PFSK-1 (cell line): ENCODE measurements around the gene NUDT5.

Experiments
- FOXP2 ChIP-seq: optimal IDR thresholded peaks from 2 replicates; pipeline ENCODE3; 2011; ENCODE audit warnings: borderline replicate concordance, control low read depth, inconsistent platforms; ENCODE audit not compliant: insufficient read depth; ENCODE audit errors: extremely low read length, extremely low read depth
- POLR2AphosphoS5 ChIP-seq: IDR thresholded peaks from 2 replicates; pipeline ENCODE4 v1.6.1; 2012; ENCODE audit warnings: low read depth, mild to moderate bottlenecking, control low read depth, low read length, moderate library complexity
- SIN3A ChIP-seq: IDR thresholded peaks from 2 replicates; pipeline ENCODE4 v1.6.1; 2012; ENCODE audit warnings: mild to moderate bottlenecking, low read length, moderate library complexity, borderline replicate concordance; ENCODE audit not compliant: insufficient read depth
- TAF1 ChIP-seq: IDR thresholded peaks from 2 replicates; pipeline ENCODE4 v1.6.1; 2012; ENCODE audit warnings: low read length, control low read depth, borderline replicate concordance; ENCODE audit not compliant: insufficient read depth
- TF ChIP-seq, protein P1 (sequence below), 2 experiments: IDR thresholded peaks; 2 replicates each; pipeline versions ENCODE4 v1.6.1 to v1.8.0; 2011 to 2012; ENCODE audit warnings: low read depth in 2 of 2, low read length in 2 of 2, control low read depth in 1 of 2, inconsistent platforms in 1 of 2, mild to moderate bottlenecking in 1 of 2, moderate library complexity in 1 of 2; ENCODE audit not compliant: insufficient read depth in 1 of 2

Gene NUDT5

DNA sequence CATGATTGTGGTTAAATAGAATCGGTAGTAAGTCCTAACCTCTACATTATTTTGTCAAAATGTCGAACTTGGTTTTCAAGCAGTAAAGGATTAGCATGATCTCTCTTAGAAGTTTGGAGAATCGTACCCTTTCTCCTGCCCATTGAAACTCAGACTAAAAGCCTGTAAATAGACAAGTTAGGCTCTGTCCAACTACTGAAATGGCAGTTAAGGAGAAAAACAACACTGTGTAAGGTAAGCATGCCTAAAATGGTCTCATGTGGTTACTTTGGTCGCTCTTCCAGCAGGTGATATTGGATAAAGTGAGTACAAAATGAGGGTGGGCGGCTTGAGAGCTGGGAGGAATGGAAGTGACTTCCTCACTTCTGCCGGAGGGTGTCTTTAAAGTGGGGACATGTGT lies 41.2 kb downstream of the NUDT5 start:
- TF ChIP-seq FOXP2 (no peak), POLR2AphosphoS5 (no peak), SIN3A (no peak), TAF1 (no peak)
- TF ChIP-seq, protein P1, sequence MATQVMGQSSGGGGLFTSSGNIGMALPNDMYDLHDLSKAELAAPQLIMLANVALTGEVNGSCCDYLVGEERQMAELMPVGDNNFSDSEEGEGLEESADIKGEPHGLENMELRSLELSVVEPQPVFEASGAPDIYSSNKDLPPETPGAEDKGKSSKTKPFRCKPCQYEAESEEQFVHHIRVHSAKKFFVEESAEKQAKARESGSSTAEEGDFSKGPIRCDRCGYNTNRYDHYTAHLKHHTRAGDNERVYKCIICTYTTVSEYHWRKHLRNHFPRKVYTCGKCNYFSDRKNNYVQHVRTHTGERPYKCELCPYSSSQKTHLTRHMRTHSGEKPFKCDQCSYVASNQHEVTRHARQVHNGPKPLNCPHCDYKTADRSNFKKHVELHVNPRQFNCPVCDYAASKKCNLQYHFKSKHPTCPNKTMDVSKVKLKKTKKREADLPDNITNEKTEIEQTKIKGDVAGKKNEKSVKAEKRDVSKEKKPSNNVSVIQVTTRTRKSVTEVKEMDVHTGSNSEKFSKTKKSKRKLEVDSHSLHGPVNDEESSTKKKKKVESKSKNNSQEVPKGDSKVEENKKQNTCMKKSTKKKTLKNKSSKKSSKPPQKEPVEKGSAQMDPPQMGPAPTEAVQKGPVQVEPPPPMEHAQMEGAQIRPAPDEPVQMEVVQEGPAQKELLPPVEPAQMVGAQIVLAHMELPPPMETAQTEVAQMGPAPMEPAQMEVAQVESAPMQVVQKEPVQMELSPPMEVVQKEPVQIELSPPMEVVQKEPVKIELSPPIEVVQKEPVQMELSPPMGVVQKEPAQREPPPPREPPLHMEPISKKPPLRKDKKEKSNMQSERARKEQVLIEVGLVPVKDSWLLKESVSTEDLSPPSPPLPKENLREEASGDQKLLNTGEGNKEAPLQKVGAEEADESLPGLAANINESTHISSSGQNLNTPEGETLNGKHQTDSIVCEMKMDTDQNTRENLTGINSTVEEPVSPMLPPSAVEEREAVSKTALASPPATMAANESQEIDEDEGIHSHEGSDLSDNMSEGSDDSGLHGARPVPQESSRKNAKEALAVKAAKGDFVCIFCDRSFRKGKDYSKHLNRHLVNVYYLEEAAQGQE (IDR thresholded peaks at IDR 0.05; ENCODE audit: insufficient read depth in 1 of 2, low read depth in 2 of 2, low read length in 2 of 2), result no peak

DNA sequence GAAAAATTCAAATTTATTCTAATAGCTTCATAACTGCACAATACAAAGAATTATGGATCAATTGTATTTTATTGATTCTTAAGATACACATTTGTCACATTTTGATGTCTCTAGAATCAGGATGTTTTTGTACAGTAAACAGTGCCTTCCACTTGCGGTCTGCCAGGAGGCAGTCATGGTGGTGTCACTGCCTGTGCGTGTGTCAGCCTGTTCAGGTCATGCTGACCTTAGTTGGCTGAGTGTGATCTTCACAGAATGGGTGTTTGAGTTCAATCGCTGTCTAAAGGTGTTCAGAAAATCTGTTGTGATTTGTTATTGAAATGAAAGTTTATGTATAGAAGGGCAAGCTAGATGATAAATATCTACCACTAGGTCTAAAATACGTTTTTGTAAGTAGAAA lies 45.5 kb downstream of the NUDT5 start:
- TF ChIP-seq TAF1, result no peak
- TF ChIP-seq SIN3A, result no peak
- no peak for TF ChIP-seq FOXP2
- no peak for TF ChIP-seq POLR2AphosphoS5
- TF ChIP-seq, protein P1 (IDR thresholded peaks at IDR 0.05; ENCODE audit: insufficient read depth in 1 of 2, low read depth in 2 of 2, low read length in 2 of 2), result no peak

DNA sequence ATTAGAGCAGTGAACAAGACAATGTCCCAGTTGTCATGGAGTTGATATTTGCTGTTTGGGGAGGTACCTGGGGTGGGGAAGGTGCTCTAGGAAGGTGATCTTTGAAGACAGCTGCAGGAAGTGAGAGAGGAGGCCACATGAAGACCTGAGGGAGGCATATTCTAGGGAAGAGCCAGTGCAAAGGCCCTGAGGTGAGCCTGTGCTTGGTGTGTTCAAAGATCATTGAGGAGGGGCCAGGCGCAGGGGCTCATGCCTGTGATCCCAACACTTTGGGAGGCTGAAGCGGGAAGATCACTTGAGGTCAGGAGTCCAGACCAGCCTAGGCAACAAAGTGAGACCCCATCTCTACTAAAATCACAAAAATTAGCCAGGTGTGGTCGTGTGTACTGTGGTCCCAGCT lies 51.2 kb downstream of the NUDT5 start:
- TF ChIP-seq POLR2AphosphoS5 (no peak), TAF1 (no peak), SIN3A (no peak), FOXP2 (no peak)
- TF ChIP-seq, protein P1 (IDR thresholded peaks at IDR 0.05; ENCODE audit: insufficient read depth in 1 of 2, low read depth in 2 of 2, low read length in 2 of 2), result no peak

DNA sequence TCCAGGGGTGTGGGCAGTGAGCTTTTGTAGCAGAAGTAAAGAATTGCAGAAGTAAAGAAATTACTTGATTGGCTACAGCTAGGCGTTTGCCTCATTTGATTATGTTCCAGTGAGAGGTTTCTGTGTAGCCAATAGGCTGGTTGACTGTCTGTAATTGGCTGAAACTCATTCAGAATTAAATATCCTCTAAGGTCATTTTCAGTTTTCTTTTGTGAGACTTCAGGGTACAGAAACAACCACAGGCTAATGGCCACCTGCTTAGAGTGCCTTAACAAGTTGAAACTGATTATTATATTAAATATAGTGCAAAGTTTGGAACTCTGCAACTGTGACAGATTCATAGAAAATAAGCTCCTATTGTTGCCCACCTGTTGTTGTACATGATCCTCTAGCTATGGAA lies 55.7 kb downstream of the NUDT5 start:
- no peak for TF ChIP-seq SIN3A
- TF ChIP-seq FOXP2, result no peak
- TF ChIP-seq, protein P1 (IDR thresholded peaks at IDR 0.05; ENCODE audit: insufficient read depth in 1 of 2, low read depth in 2 of 2, low read length in 2 of 2), result no peak
- TF ChIP-seq POLR2AphosphoS5, result no peak
- no peak for TF ChIP-seq TAF1

DNA sequence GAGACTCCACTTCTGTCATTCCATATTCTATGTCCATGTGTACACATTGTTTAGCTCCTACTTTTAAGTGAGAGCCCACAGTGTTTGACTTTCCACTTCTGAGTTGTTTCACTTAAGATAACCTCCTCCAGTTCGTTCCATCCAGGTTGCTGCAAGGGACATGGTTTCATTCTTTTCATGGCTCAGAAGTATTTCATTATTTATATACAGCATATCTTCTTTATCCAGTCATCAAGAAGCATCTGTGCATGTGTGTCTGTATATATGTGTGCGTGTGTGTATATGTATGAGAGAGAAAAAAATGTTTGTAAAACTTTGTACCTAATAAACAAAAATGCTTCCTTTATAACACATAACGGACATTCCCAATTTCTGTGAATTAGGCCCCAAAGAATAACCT lies 60.1 kb downstream of the NUDT5 start:
- TF ChIP-seq TAF1 (no peak), FOXP2 (no peak), POLR2AphosphoS5 (no peak), SIN3A (no peak)
- TF ChIP-seq, protein P1 (IDR thresholded peaks at IDR 0.05; ENCODE audit: insufficient read depth in 1 of 2, low read depth in 2 of 2, low read length in 2 of 2), result no peak
